Measurements from ENCODE around the gene P4HB.

Gene P4HB

GRCh38 chr17:81832608-81833159, 27.7 kb downstream of the P4HB start:
- ChIA-PET CTCF (interaction anchor here (0.9 to 3.0 kb wide), 2 partner anchors 11 to 15 kb away, joined by 3 to 12 read pairs; no protein-coding TSS in a partner anchor), POLR2A (interaction anchor here (0.6 to 2.0 kb wide), 21 partner anchors 9 to 265 kb away, joined by 3 to 10 read pairs (median 5); partner anchors contain the start of genes CENPX, DCXR, FASN and LRRC45)
- peaks cover 0 to 4% of the 10 kb centered on the region in 2 experiments; a peak in 2 of 3 replicates for H3K36me3 ChIP-seq (ENCODE audit: control insufficient read depth in 2 of 2, insufficient read depth in 1 of 2, low read length in 2 of 2)
- no peaks in the 10 kb centered on the region for H3K9me3 ChIP-seq (ENCODE audit: control insufficient read depth, insufficient read depth, low read depth, low read length)
- peak overlapping the region; percentile 72 for H3K4me3 ChIP-seq (ENCODE audit: low read depth, low read length)
- no peaks in the 10 kb centered on the region for H3K4me1 ChIP-seq (ENCODE audit: control insufficient read depth, insufficient read depth, low read length)
- peak overlapping the region; percentile 75 for H3K27ac ChIP-seq (ENCODE audit: extremely low read depth, low read depth, low read length)
- TF ChIP-seq, protein P1, sequence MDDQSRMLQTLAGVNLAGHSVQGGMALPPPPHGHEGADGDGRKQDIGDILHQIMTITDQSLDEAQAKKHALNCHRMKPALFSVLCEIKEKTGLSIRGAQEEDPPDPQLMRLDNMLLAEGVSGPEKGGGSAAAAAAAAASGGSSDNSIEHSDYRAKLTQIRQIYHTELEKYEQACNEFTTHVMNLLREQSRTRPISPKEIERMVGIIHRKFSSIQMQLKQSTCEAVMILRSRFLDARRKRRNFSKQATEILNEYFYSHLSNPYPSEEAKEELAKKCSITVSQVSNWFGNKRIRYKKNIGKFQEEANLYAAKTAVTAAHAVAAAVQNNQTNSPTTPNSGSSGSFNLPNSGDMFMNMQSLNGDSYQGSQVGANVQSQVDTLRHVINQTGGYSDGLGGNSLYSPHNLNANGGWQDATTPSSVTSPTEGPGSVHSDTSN (CRISPR knock-in tag; IDR thresholded peaks at IDR 0.05), result peak; percentile 66; the same call in 1 of the 2 replicates
- TF ChIP-seq ZNF132 (tag by site-specific recombination; IDR thresholded peaks at IDR 0.05; ENCODE audit: borderline replicate concordance) (no peak), ZNF146 (tag by site-specific recombination; IDR thresholded peaks at IDR 0.05) (0 out of 2 replicates have a peak, but pooled peaks have one; percentile 4), ZNF791 (tag by site-specific recombination; IDR thresholded peaks at IDR 0.05) (no peak), KLF9 (tag by site-specific recombination; IDR thresholded peaks at IDR 0.05; ENCODE audit: low read depth) (peak; percentile 31; the same call in 1 of the 2 replicates), ZNF843 (tag by site-specific recombination; IDR thresholded peaks at IDR 0.05) (no peak), KLF10 (tag by site-specific recombination; IDR thresholded peaks at IDR 0.05) (peak; percentile 84; the same call in 1 of the 2 replicates), ZNF335 (tag by site-specific recombination; conservative IDR thresholded peaks at IDR 0.05) (peak; percentile 80), KLF8 (tag by site-specific recombination; IDR thresholded peaks at IDR 0.05) (peak; percentile 71), SALL2 (tag by site-specific recombination; IDR thresholded peaks at IDR 0.05; ENCODE audit: borderline replicate concordance) (no peak), KLF16 (tag by site-specific recombination; IDR thresholded peaks at IDR 0.05) (no peak), KLF1 (tag by site-specific recombination; IDR thresholded peaks at IDR 0.05) (peak; percentile 75), ZNF311 (tag by site-specific recombination; IDR thresholded peaks at IDR 0.05; ENCODE audit: borderline replicate concordance) (no peak), SP2 (tag by site-specific recombination; IDR thresholded peaks at IDR 0.05) (peak; percentile 67), ZNF585B (tag by site-specific recombination; IDR thresholded peaks at IDR 0.05) (no peak), PRDM2 (tag by site-specific recombination; IDR thresholded peaks at IDR 0.05; ENCODE audit: borderline replicate concordance) (0 out of 2 replicates have a peak, but pooled peaks have one; percentile 50), GLIS2 (tag by site-specific recombination; IDR thresholded peaks at IDR 0.05) (peak; percentile 40; the same call in 1 of the 2 replicates), ZNF629 (tag by site-specific recombination; IDR thresholded peaks at IDR 0.05) (no peak), ZNF2 (tag by site-specific recombination; IDR thresholded peaks at IDR 0.05) (peak; percentile 48; the same call in 1 of the 2 replicates), ZNF76 (tag by site-specific recombination; IDR thresholded peaks at IDR 0.05; ENCODE audit: borderline replicate concordance, low read depth) (peak; percentile 36; the same call in 1 of the 2 replicates), BCL11B (tag by site-specific recombination; IDR thresholded peaks at IDR 0.05; ENCODE audit: low read depth) (no peak), ZNF561 (tag by site-specific recombination; IDR thresholded peaks at IDR 0.05; ENCODE audit: borderline replicate concordance) (no peak; the same call in 1 of the 2 replicates), ZFP37 (tag by site-specific recombination; IDR thresholded peaks at IDR 0.05) (no peak)
- TF ChIP-seq, protein P2, sequence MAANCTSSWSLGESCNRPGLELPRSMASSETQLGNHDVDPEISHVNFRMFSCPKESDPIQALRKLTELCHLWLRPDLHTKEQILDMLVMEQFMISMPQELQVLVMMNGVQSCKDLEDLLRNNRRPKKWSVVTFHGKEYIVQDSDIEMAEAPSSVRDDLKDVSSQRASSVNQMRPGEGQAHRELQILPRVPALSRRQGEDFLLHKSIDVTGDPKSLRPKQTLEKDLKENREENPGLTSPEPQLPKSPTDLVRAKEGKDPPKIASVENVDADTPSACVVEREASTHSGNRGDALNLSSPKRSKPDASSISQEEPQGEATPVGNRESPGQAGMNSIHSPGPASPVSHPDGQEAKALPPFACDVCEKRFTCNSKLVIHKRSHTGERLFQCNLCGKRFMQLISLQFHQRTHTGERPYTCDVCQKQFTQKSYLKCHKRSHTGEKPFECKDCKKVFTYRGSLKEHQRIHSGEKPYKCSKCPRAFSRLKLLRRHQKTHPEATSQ (tag by site-specific recombination; IDR thresholded peaks at IDR 0.05), result no peak
- TF ChIP-seq, protein P3, sequence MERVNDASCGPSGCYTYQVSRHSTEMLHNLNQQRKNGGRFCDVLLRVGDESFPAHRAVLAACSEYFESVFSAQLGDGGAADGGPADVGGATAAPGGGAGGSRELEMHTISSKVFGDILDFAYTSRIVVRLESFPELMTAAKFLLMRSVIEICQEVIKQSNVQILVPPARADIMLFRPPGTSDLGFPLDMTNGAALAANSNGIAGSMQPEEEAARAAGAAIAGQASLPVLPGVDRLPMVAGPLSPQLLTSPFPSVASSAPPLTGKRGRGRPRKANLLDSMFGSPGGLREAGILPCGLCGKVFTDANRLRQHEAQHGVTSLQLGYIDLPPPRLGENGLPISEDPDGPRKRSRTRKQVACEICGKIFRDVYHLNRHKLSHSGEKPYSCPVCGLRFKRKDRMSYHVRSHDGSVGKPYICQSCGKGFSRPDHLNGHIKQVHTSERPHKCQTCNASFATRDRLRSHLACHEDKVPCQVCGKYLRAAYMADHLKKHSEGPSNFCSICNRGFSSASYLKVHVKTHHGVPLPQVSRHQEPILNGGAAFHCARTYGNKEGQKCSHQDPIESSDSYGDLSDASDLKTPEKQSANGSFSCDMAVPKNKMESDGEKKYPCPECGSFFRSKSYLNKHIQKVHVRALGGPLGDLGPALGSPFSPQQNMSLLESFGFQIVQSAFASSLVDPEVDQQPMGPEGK (tag by site-specific recombination; IDR thresholded peaks at IDR 0.05), result peak; percentile 54; the same call in 1 of the 2 replicates
- TF ChIP-seq, protein P4, sequence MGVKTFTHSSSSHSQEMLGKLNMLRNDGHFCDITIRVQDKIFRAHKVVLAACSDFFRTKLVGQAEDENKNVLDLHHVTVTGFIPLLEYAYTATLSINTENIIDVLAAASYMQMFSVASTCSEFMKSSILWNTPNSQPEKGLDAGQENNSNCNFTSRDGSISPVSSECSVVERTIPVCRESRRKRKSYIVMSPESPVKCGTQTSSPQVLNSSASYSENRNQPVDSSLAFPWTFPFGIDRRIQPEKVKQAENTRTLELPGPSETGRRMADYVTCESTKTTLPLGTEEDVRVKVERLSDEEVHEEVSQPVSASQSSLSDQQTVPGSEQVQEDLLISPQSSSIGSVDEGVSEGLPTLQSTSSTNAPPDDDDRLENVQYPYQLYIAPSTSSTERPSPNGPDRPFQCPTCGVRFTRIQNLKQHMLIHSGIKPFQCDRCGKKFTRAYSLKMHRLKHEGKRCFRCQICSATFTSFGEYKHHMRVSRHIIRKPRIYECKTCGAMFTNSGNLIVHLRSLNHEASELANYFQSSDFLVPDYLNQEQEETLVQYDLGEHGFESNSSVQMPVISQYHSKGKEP (tag by site-specific recombination; IDR thresholded peaks at IDR 0.05), result no peak

All from HEK293 (cell line).